Central memory CD8-positive, alpha-beta T cell (primary cell): ENCODE data around the gene PTPMT1.
A peak's percentile ranks its signal among the peaks of the same experiment; 100 is the strongest.
"Not testable (repeated sequence)": the region's sequence is repeated elsewhere in the genome, so short reads cannot be mapped to it uniquely, and the experiment has no call there.

Source experiments
- ATAC-seq: fragments of 150-1000 bp; cut with Tn5 transposase; replicated peaks from 2 replicates; pipeline ENCODE4 v1.10.0; 2022; ENCODE audit warnings: mild to moderate bottlenecking, moderate FRiP score, moderate number of reproducible peaks; ENCODE audit not compliant: poor library complexity, severe bottlenecking; ENCODE audit errors: extremely low read depth
- DNase-seq, 2 donors: peaks; one replicate each; pipeline ENCODE4 v3.0.0; 2021; ENCODE audit warnings: low spot score in 2 of 2
- H3K27ac Mint-ChIP-seq: one replicate; pipeline ENCODE4 v1.8.0; 2022; ENCODE audit warnings: low read depth, mild to moderate bottlenecking, moderate library complexity, mixed read lengths
- H3K27me3 Mint-ChIP-seq: one replicate; pipeline ENCODE4 v1.8.0; 2022; ENCODE audit warnings: mixed read lengths
- H3K36me3 Mint-ChIP-seq: one replicate; pipeline ENCODE4 v1.8.0; 2022; ENCODE audit warnings: mild to moderate bottlenecking, moderate library complexity, mixed read lengths; ENCODE audit not compliant: insufficient read depth
- H3K4me1 Mint-ChIP-seq: one replicate; pipeline ENCODE4 v1.8.0; 2022; ENCODE audit warnings: mixed read lengths
- H3K4me3 Mint-ChIP-seq: one replicate; pipeline ENCODE4 v1.8.0; 2022; ENCODE audit warnings: mild to moderate bottlenecking, moderate library complexity, mixed read lengths
- H3K9me3 Mint-ChIP-seq: one replicate; pipeline ENCODE4 v1.8.0; 2022; ENCODE audit warnings: mixed read lengths

The PTPMT1 gene, protein sequence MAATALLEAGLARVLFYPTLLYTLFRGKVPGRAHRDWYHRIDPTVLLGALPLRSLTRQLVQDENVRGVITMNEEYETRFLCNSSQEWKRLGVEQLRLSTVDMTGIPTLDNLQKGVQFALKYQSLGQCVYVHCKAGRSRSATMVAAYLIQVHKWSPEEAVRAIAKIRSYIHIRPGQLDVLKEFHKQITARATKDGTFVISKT

DNA sequence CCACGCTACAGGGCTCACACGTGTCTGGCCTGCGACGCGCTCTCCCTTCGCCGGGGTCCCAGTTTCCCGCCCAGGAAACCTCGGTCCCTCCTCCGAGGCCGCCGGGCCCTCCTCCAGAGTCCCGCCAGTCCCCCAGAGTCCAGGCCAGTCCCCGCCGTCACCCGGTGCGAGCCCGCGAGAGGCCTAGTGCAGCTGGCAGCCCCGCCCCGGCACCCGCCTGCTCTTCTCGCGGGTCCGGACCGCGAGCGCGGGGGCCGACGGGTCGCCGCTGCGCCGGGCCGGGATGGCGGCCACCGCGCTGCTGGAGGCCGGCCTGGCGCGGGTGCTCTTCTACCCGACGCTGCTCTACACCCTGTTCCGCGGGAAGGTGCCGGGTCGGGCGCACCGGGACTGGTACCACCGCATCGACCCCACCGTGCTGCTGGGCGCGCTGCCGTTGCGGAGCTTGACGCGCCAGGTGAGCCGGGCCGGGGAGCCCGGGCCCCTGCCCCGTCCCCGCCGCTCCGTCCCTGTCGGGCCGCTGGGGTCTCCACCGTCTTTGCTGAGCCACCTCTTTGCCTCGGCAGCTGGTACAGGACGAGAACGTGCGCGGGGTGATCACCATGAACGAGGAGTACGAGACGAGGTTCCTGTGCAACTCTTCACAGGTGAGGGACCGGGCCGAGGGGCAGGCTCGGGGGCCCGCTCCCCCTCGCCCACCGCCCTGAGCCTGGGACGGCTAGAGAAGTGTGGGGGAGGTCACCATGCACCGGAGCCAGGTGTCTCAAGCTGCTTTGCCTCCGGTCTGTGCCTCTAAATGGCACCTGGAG, at the start of gene PTPMT1:
PTPMT1 (plus strand) TSS at position 260 of the 809 bp plus-strand sequence; CDS start at position 284, 24 bp downstream.
- no peaks in the 10 kb centered on the region for H3K9me3 Mint-ChIP-seq
- H3K27ac Mint-ChIP-seq, result peak within 1 kb of the TSS; percentile 90
- peaks cover 17% of the 10 kb centered on the region for H3K4me1 Mint-ChIP-seq

DNA sequence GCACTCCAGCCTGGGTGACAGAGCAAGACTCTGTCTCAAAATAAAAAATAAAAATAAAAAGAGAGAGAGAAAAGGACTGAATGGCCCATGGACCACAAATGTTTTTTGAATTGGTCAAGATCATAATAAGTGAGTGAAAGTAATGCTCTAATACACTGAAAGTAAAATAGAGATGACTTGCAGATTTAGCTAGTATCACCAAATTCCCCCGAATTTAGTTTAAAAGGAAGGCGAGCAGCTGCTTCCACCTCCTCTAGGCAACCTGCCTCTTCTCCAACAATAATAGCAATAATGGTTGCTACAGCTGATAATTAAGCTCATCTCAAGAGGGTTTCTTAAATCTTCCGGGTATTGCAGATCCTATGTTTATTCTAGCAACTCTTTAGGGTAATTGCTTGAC, 49.2 kb upstream of the PTPMT1 start:
- ATAC-seq (no peak), DNase-seq (no peak)
- H3K4me1 Mint-ChIP-seq, result peaks cover 58% of the 10 kb centered on the region
- H3K9me3 Mint-ChIP-seq, result no peaks in the 10 kb centered on the region
- no peaks in the 10 kb centered on the region for H3K27me3 Mint-ChIP-seq
- no peak overlapping the region for H3K27ac Mint-ChIP-seq
- no peak overlapping the region for H3K4me3 Mint-ChIP-seq
- peaks cover 10% of the 10 kb centered on the region for H3K36me3 Mint-ChIP-seq

More for the DNA sequence above, at the start of gene PTPMT1:
- H3K27me3 Mint-ChIP-seq, result no peaks in the 10 kb centered on the region
- H3K4me3 Mint-ChIP-seq, result peak within 1 kb of the TSS; percentile 81
- H3K36me3 Mint-ChIP-seq, result peaks cover 16% of the 10 kb centered on the region
- ATAC-seq (peak; percentile 84), DNase-seq (peak; percentile 35 to 41)

DNA sequence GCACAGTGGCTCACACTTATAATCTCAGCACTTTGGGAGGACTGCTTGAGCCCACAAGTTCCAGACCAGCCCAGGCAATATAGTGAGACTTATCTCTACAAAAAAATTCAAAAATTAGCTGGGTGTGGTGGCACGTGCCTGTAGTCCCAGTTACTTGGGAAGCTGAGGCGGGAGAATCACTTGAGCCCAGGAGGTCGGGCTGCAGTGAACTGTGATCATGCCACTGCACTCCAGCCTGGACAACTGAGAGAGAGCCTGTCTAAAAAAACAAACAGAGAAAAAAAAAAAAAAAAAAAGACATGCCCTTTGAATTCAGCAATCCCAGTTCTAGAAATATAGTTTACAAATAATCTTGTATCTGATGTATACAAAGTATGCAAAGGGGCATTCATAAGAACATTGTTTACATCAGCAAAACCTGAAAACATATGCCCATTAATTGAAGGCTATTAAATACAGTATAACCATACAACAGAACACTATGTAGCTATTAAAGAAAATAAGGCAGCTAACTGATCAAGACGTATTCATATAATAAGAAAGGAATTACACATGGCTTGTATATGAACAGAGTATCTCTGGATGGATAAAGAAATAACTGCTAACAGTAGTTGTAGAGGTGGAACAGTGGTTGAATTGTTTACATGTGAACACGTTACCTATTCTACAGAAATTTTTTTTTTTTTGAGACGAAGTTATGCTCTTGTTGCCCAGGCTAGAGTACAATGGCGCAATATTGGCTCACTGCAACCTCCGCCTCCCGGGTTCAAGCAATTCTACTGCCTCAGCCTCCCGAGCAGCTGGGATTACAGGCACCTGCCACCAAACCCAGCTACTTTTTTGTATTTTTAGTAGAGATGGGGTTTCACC, 48.2 kb upstream of the PTPMT1 start:
- Mint-ChIP-seq H3K27ac (no peak overlapping the region), H3K27me3 (no peaks in the 10 kb centered on the region), H3K9me3 (no peaks in the 10 kb centered on the region), H3K4me1 (peaks cover 62% of the 10 kb centered on the region), H3K4me3 (peak overlapping the region; percentile 29), H3K36me3 (peaks cover 10% of the 10 kb centered on the region)
- DNase-seq (no peak), ATAC-seq (no peak)

- Mint-ChIP-seq H3K4me3 (peak overlapping the region; percentile 1), H3K9me3 (no peaks in the 10 kb centered on the region), H3K27ac (peak overlapping the region; percentile 4), H3K4me1 (peaks cover 66% of the 10 kb centered on the region), H3K27me3 (no peaks in the 10 kb centered on the region), H3K36me3 (peaks cover 9% of the 10 kb centered on the region)
- no peak for DNase-seq
- no peak for ATAC-seq
Measured at GRCh38 chr11:47518212-47518964, 47.0 kb upstream of the PTPMT1 start.

DNA sequence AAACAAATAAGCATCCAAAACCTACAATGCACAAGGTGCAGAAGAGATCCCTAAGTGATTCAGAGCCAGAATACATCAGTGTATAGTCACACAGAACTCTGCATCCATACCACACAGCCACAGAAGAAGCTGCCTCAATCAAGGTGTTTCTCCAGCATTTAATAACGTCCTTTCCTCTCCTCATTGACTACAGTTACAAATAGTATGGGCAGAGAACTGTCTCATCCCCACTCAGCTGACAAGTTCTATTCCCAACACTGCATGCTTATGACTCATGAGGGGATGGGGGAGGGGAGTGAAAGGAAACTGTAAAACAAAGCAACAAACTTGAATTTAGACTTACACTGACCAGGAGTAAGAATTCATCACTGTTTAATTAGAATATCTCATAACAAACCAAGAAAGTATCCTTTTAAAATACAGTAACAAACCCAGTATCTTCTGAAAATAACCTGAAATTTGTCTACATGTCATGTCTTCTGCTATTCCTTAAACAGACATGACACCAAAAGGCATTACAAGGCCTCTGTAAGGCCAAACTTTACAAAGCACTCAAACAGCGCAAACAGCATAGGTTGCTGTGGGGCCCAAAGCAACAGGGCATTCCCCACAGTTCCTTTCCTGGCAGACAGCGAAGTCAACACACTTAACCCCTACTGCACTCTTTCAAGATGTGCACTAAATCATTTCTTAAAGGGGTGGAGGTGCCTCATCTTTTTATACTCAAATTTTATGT, 41.7 kb upstream of the PTPMT1 start:
- H3K4me1 Mint-ChIP-seq, result peaks cover 57% of the 10 kb centered on the region

GRCh38 chr11:47524291-47524874, 41.0 kb upstream of the PTPMT1 start:
- ATAC-seq (peak; percentile 26), DNase-seq (no peak)
- H3K4me3 Mint-ChIP-seq, result peak overlapping the region; percentile 62
- H3K4me1 Mint-ChIP-seq, result peaks cover 53% of the 10 kb centered on the region
- H3K27ac Mint-ChIP-seq, result peak overlapping the region; percentile 81
- peaks cover 18% of the 10 kb centered on the region for H3K36me3 Mint-ChIP-seq
- H3K27me3 Mint-ChIP-seq, result no peaks in the 10 kb centered on the region
- H3K9me3 Mint-ChIP-seq, result no peaks in the 10 kb centered on the region

More for the DNA sequence above, 41.7 kb upstream of the PTPMT1 start:
- Mint-ChIP-seq H3K27ac (peak overlapping the region; percentile 81), H3K4me3 (peak overlapping the region; percentile 62), H3K9me3 (no peaks in the 10 kb centered on the region), H3K27me3 (no peaks in the 10 kb centered on the region), H3K36me3 (peaks cover 15% of the 10 kb centered on the region)
- DNase-seq (no peak), ATAC-seq (peak; percentile 79)

GRCh38 chr11:47526032-47526431, 39.4 kb upstream of the PTPMT1 start:
- Mint-ChIP-seq H3K36me3 (peaks cover 17% of the 10 kb centered on the region), H3K4me1 (peaks cover 55% of the 10 kb centered on the region), H3K27ac (peak overlapping the region; percentile 70), H3K4me3 (peak overlapping the region; percentile 54)
- not testable (repeated sequence) for H3K9me3 Mint-ChIP-seq, H3K27me3 Mint-ChIP-seq, ATAC-seq, DNase-seq

GRCh38 chr11:47527186-47527585, 38.2 kb upstream of the PTPMT1 start:
- ATAC-seq, result no peak
- no peaks in the 10 kb centered on the region for H3K27me3 Mint-ChIP-seq
- no peak overlapping the region for H3K4me3 Mint-ChIP-seq
- DNase-seq, result no peak
- H3K36me3 Mint-ChIP-seq, result peaks cover 17% of the 10 kb centered on the region
- H3K4me1 Mint-ChIP-seq, result peaks cover 61% of the 10 kb centered on the region
- no peak overlapping the region for H3K27ac Mint-ChIP-seq
- no peaks in the 10 kb centered on the region for H3K9me3 Mint-ChIP-seq

GRCh38 chr11:47529951-47530350, 35.4 kb upstream of the PTPMT1 start:
- Mint-ChIP-seq H3K36me3 (peaks cover 19% of the 10 kb centered on the region), H3K4me3 (peak overlapping the region; percentile 24), H3K27ac (peak overlapping the region; percentile 47), H3K9me3 (no peaks in the 10 kb centered on the region), H3K27me3 (no peaks in the 10 kb centered on the region), H3K4me1 (peaks cover 52% of the 10 kb centered on the region)
- ATAC-seq, result no peak
- no peak for DNase-seq

GRCh38 chr11:47530721-47531120, 34.7 kb upstream of the PTPMT1 start:
- H3K4me1 Mint-ChIP-seq, result peaks cover 49% of the 10 kb centered on the region

GRCh38 chr11:47531666-47532065, 33.7 kb upstream of the PTPMT1 start:
- Mint-ChIP-seq H3K4me3 (peak overlapping the region; percentile 16), H3K27me3 (no peaks in the 10 kb centered on the region), H3K9me3 (no peaks in the 10 kb centered on the region), H3K36me3 (peaks cover 28% of the 10 kb centered on the region), H3K27ac (no peak overlapping the region), H3K4me1 (peaks cover 44% of the 10 kb centered on the region)
- ATAC-seq, result no peak
- no peak for DNase-seq

More at GRCh38 chr11:47530721-47531120, 34.7 kb upstream of the PTPMT1 start:
- not testable (repeated sequence) for ATAC-seq, H3K27me3 Mint-ChIP-seq, DNase-seq, H3K9me3 Mint-ChIP-seq
- peaks cover 22% of the 10 kb centered on the region for H3K36me3 Mint-ChIP-seq
- H3K4me3 Mint-ChIP-seq, result peak overlapping the region; percentile 24
- H3K27ac Mint-ChIP-seq, result peak overlapping the region; percentile 47
